ENCODE data around the gene OTX1.

GRCh38 chr2:63086687-63087086, 36.1 kb downstream of the OTX1 start:
- no peak for TF ChIP-seq POLR2AphosphoS5 (IDR thresholded peaks at IDR 0.05)
- TF ChIP-seq CTCF (IDR thresholded peaks at IDR 0.05 in 8 of 11, conservative IDR thresholded peaks at IDR 0.05 in 3 of 11), result no peak

Data from spleen (tissue), 7 donors.